ENCODE data around the gene DCC. TPM values are rescaled to one million over a fixed set of nuclear protein-coding genes. Genes with fewer than 3 reads are reported as not detected.
A peak's percentile ranks its signal among the peaks of the same experiment; 100 is the strongest.

Gene DCC
- total and polyA plus RNA-seq, 2 of the 8 experiments (the other 6 are each of a cell fraction or from before 2014, with no cell fraction given): 0.14 to 1.4 TPM

GRCh38 chr18:53254265-53254664 lies 914.3 kb downstream of the DCC start:
- Histone ChIP-seq H3K27ac (ENCODE audit: low read depth, low read length) (no peak overlapping the region), H3K4ac (replicated peaks; ENCODE audit: insufficient read length, low read depth, low read length) (no peak overlapping the region)

More at GRCh38 chr18:53254265-53254664, 914.3 kb downstream of the DCC start:
- no peaks in the 10 kb centered on the region for H3K27me3 ChIP-seq (replicated peaks in 1 of 4; ENCODE audit: control insufficient read depth in 3 of 4, extremely low read depth in 1 of 4, insufficient read depth in 3 of 4, low read length in 3 of 4)
- DNase-seq (ENCODE audit: low read depth in 1 of 2, low spot score in 2 of 2) (peak in 1 of 2 experiments; percentile 10), FAIRE-seq (no peak)
- peak overlapping the region; percentile 1 to 24; a peak in 1 of 4 replicates for H3K4me2 ChIP-seq (ENCODE audit: insufficient read depth in 1 of 2, low read depth in 2 of 2, low read length in 2 of 2)
- H3K36me3 ChIP-seq (ENCODE audit: control insufficient read depth in 2 of 4, insufficient read depth in 4 of 4, low read length in 3 of 4): no peaks in the 10 kb centered on the region
- no peaks in the 10 kb centered on the region for H3K79me2 ChIP-seq (ENCODE audit: control insufficient read depth in 1 of 2, insufficient read depth in 2 of 2, low read length in 2 of 2)
- H4K20me1 ChIP-seq (replicated peaks in 1 of 2; ENCODE audit: control insufficient read depth in 1 of 2, insufficient read depth in 2 of 2, low read length in 2 of 2): no peaks in the 10 kb centered on the region
- peak overlapping the region; percentile 26 for H2BK120ac ChIP-seq (replicated peaks; ENCODE audit: low read depth, low read length)
- no peak overlapping the region for H2AK5ac ChIP-seq (ENCODE audit: low read depth, low read length)
- no peak overlapping the region for H4K5ac ChIP-seq (ENCODE audit: insufficient read length, low read depth, low read length)
- H3K4me1 ChIP-seq (replicated peaks in 1 of 4; ENCODE audit: control insufficient read depth in 3 of 4, insufficient read depth in 4 of 4, low read length in 3 of 4): peaks cover 0 to 8% (median 1%) of the 10 kb centered on the region in 4 experiments; a peak in 3 of 7 replicates
- no peak overlapping the region for H4K91ac ChIP-seq (replicated peaks; ENCODE audit: insufficient read length, low read length)
- ChIA-PET POLR2A (ENCODE audit: partially characterized antibody) (no interaction called here), CTCF (ENCODE audit: partially characterized antibody) (no interaction called here)
- no peak overlapping the region for H3K9ac ChIP-seq (replicated peaks in 1 of 4; ENCODE audit: extremely low read depth in 1 of 4, low read depth in 3 of 4, low read length in 3 of 4)
- TF ChIP-seq ATF2 (IDR thresholded peaks at IDR 0.05; ENCODE audit: low read length) (no peak), CBX8 (IDR thresholded peaks at IDR 0.05; ENCODE audit: borderline replicate concordance, low read depth, low read length) (no peak), NANOG (IDR thresholded peaks at IDR 0.05; ENCODE audit: insufficient read depth, low read depth, low read length, poor library complexity, severe bottlenecking) (no peak), TBP (IDR thresholded peaks at IDR 0.05; ENCODE audit: low read depth, low read length) (no peak), EZH2 (IDR thresholded peaks at IDR 0.05; ENCODE audit: low read depth, low read length, severe bottlenecking) (no peak), MAX (IDR thresholded peaks at IDR 0.05) (no peak), GTF2F1 (IDR thresholded peaks at IDR 0.05; ENCODE audit: borderline replicate concordance, low read depth, low read length) (no peak)
- WGBS, 2 experiments (ENCODE audit: extremely low coverage in 1 of 2, insufficient coverage in 1 of 2, insufficient read length in 1 of 2, insufficient replicate concordance in 2 of 2, low coverage in 1 of 2, low lambda C conversion rate in 2 of 2, missing lambda C conversion rate in 1 of 2): 76% methylated on average over 1 of the region's 1 CpG; no CpG with 5 or more reads in 1 of the 2 experiments
- no peak overlapping the region for H2AFZ ChIP-seq (ENCODE audit: low read length)
- H2BK12ac ChIP-seq (ENCODE audit: low read depth, low read length): no peak overlapping the region
- H2BK20ac ChIP-seq (ENCODE audit: low read length): no peak overlapping the region
- no peak overlapping the region for H3K18ac ChIP-seq (ENCODE audit: extremely low read depth, low read length)
- no peak overlapping the region for H2BK5ac ChIP-seq (ENCODE audit: low read depth, low read length)
- H3K23ac ChIP-seq (ENCODE audit: insufficient read length): no peak overlapping the region
- H3K4me3 ChIP-seq (ENCODE audit: extremely low read depth in 1 of 4, insufficient read depth in 2 of 4, low read depth in 3 of 4, low read length in 4 of 4): peak overlapping the region in 1 of 4 experiments; percentile 19; a peak in 1 of 8 replicates
- H3K14ac ChIP-seq (ENCODE audit: insufficient read length): no peak overlapping the region
- no peaks in the 10 kb centered on the region for H3K9me3 ChIP-seq (ENCODE audit: insufficient read depth in 2 of 2, low read depth in 1 of 2, low read length in 1 of 2)
- no peak overlapping the region for H3K56ac ChIP-seq (replicated peaks; ENCODE audit: insufficient read length, low read depth, low read length)
- H2BK15ac ChIP-seq (ENCODE audit: low read length): no peak overlapping the region
- no peaks in the 10 kb centered on the region for H3K79me1 ChIP-seq (ENCODE audit: low read depth, low read length)
- H4K8ac ChIP-seq (ENCODE audit: extremely low read depth, insufficient read depth, low read length): no peak overlapping the region
- H3K23me2 ChIP-seq (ENCODE audit: low read depth, low read length): no peaks in the 10 kb centered on the region

Data from H1 (cell line).